GM12873 (cell line): ENCODE results near the gene SAMD4A.

Experiments
- CTCF ChIP-seq: IDR thresholded peaks from 2 replicates; pipeline ENCODE4 v1.5.1; 2012; ENCODE audit warnings: low read depth, mild to moderate bottlenecking, moderate library complexity, low read length, control low read depth; ENCODE audit not compliant: insufficient read depth; ENCODE audit errors: missing control alignments

SAMD4A gene

GRCh38 chr14:54680651-54681050 is 113.7 kb downstream of the SAMD4A start:
- TF ChIP-seq CTCF, result no peak

- no peak for TF ChIP-seq CTCF
These were observed 114.9 kb downstream of the SAMD4A start for GRCh38 chr14:54681811-54682261.

GRCh38 chr14:54682578-54682977 is 115.7 kb downstream of the SAMD4A start:
- TF ChIP-seq CTCF, result no peak

GRCh38 chr14:54683882-54684794 is 117.2 kb downstream of the SAMD4A start:
- no peak for TF ChIP-seq CTCF

GRCh38 chr14:54685286-54685845 is 118.4 kb downstream of the SAMD4A start:
- no peak for TF ChIP-seq CTCF

- no peak for TF ChIP-seq CTCF
These were observed 119.4 kb downstream of the SAMD4A start for GRCh38 chr14:54686219-54686870.
